DOHH2 (cell line): ENCODE measurements around the gene MAGI1.

Source experiments
- CTCF ChIP-seq: fragments of 200-600 bp; sonication (generic); IDR thresholded peaks from one replicate; pipeline ENCODE4 v1.5.1; 2014; ENCODE audit warnings: antibody characterized with exemption, mild to moderate bottlenecking, low read depth, low read length; ENCODE audit not compliant: poor library complexity, severe bottlenecking
- EZH2phosphoT487 ChIP-seq: fragments of 200-600 bp; sonication (generic); IDR thresholded peaks from 2 replicates; pipeline ENCODE4 v1.6.1; 2017; ENCODE audit warnings: borderline replicate concordance, mild to moderate bottlenecking, antibody characterized with exemption, low read length, moderate library complexity, mixed read lengths

DNA sequence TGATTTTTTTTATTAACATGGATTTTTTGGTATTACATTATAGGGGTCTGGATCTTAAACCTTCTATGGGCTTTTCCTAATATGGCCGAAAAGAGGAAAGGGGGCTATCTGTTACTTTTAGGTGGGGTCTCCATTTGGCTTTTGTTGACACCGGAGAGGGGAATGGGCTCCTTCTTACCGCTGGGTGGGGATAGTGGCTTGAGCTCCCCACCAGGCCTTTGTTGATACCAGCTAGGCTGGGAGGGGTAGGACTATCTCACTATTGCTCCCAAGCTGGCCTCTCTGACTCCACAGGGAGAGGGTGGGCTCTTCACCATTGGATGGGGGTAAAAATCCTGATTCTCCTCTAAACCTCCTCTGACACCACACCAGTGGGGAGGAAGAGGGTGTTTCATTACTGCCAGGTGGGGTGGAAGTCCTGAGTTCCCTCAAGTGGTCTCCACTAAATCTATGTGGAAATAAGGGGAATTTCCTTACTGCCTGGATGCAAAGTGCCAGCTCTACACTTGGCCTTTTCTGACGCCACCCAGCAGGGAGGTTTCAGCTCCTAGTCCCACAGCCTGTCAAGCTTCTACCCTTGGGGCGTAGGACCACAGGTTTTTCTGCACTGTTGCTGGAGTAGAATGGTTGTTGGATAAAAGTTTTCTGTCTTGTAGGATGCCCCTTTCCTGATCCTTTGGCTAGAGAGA is 572.3 kb downstream of the MAGI1 start:
- TF ChIP-seq CTCF (no peak), EZH2phosphoT487 (no peak)
